Stromal cell of bone marrow (primary cell): ENCODE data around the gene CENPN.

Experiments used
- DNase-seq: peaks from one replicate; pipeline ENCODE4 v3.0.0-alpha.2; 2012; ENCODE audit warnings: low read depth

CENPN gene

DNA sequence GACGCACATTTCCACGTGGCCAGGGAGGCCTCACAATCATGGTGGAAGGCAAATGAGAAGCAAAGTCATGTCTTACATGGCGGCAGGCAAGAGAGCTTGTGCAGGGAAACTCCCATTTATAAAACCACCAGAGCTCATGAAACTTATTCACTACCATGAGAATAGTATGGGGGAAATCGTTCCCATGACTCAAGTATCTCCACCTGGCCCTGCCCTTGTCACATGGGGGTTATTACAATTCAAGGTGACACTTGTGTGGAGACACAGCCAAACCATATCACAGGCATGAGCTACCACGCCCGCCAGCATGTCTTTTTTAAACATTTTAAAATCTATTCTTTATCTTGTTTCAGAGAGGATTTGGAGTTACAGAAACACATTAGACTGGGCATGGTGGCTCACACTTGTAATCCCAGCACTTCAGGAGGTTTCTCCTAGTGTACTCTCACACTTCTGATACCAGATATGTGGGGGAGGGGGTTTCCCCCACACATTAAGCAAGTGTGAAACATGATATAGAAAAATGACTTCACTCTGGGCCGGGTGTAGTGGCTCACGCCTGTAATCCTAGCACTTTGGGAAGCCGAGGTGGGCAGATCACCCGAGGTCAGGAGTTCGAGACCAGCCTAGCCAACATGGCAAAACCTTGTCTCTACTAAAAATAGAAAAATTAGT, 23.1 kb downstream of the CENPN start:
- DNase-seq, result no peak

DNA sequence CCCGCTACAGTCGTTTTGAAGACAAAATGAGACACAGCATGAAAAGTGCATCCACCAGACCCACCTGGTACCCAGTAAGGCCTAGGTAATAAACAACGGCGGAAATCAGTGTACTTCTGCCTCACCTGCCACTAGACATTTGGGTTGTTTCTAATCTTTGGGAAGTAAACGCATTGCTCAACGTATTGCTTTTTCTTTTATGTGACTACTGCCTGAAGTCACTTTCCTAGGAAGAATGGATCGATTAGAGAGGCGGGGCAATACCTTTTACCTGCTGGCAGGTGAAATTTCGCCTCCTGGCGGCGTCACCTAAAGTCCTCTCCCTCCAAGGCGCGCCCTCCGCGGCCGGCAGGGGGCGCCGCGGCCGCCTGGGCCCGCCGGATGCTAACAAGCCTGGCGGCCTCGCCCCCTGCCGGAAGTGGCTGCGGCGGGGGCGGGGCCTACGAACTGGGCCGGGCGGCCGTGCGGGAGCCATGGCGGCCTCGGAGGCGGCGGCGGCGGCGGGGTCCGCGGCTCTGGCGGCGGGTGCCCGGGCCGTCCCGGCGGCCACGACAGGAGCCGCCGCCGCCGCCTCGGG, 28.5 kb downstream of the CENPN start, which contains the start of gene ATMIN:
Gene ATMIN, plus strand, starts transcription at position 445 of the 577 bp plus-strand sequence. Its CDS starts 29 bp downstream, at position 474.
- peak; percentile 77 for DNase-seq

- DNase-seq, result peak; percentile 11
Observed at GRCh38 chr16:81035975-81036750, 29.1 kb downstream of the CENPN start.

- DNase-seq, result no peak
Observed at GRCh38 chr16:81036751-81037350, 29.8 kb downstream of the CENPN start.

DNA sequence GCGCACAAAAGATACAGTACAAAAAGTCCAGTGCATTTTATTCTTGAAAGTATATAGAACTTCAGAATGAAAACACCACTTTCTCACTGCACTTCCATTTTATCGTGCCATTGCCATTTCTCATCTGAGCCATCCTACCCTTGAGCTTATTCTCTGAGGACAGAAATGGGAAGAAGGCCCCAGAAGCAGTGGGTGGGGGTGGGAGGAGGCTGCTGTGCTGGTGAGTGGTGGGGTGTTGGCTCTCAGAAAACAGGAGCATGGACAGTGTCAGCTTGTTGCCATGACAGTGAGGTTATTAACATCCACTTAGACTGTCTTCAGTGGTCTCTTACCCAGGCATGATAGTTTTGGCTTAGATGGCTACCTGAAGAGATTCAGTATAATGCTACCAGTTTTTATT, 33.1 kb downstream of the CENPN start:
- no peak for DNase-seq

DNA sequence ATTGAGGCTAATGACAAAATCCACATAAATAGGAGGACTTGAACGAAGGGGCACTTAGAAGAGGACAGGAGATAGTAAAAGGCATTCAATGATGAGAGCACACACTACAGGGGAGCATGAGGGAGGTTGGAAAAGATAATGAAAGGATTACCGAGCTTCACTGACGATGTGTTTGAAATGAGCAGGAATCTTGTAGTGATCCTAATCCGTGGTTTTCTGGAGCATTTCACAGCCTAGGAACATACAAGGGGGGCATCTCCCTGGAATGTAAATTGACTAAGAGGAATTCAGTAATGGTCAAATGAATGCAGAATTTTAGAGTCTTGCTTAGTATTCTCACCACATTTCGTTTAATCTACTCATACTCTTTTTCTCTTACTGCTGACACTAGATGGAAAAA, 33.8 kb downstream of the CENPN start:
- no peak for DNase-seq

- no peak for DNase-seq
Observed at GRCh38 chr16:81041696-81042095, 34.7 kb downstream of the CENPN start.

DNA sequence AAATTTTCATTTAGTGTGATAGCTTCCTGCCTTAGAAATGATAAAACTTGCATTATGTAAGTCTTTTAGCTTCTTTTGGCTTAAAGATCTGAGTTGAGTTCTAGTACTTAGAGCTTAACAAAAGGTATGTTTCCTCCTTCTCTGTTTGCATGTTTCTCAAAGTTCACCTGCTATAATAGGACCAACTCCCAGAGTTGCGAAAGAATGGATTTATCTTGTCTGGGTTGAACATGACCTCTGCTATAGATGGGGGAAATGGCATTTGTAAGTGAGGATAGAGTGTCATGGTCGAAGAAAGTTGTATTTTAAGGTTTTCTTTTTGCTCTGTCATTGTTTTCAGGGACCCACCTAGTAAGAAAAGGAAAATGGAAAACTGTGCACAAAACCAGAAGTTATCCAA, 35.8 kb downstream of the CENPN start:
- no peak for DNase-seq

DNA sequence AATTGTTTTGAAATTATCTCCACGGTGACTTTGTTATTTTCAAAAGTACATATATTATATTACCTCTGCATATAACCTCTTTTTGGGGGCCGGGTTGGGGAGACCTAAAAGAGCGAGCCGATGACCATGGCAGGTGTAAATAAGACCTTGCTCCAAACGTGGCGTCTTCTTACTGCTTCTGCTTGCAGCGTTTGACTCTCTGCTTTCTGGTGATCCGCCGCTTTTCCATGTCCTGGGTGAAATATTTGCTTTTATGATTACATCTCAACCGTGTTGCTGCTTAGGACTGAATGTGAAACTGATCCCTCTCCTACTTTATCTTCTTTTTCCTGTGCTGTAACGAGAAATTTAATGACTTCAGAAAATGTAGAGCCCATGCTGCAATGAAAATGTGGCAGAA, 46.7 kb downstream of the CENPN start:
- no peak for DNase-seq

DNA sequence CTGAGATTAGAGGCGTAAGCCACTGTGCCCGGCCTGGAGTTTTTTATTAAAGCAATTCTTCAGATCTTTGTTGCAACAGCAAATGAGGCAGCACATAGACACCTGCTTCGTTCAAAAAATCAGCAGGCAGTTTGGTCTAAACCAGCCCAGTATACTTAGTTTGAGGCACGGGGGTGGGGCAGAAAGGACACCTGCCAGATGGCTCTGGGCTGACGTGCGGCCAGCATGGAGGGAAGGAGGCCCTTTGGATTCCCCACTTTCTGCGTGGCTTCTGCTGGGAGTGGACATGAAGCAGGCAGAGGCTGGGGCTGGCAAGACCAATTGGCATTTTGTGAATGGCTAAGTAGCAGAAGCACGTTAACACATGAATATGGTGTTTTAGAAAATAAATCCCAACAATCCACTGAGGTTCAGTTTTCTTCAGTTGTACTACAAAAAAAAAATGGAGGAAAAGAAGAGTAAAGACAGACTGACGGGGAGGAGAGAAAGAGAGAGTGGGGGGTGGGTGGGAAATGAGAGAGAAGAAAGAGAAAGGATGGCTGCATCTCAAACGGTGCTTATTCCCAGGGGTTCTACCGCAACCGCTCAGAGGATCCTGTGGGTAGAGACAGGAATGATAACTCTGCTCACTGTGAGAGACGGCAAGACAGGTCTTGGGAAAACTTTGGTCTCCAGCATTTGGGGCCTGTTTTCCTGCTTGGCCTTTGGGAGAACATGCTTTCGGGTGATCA, 53.7 kb downstream of the CENPN start:
- no peak for DNase-seq

- DNase-seq, result no peak
Observed at GRCh38 chr16:81061307-81061640, 54.3 kb downstream of the CENPN start.

DNA sequence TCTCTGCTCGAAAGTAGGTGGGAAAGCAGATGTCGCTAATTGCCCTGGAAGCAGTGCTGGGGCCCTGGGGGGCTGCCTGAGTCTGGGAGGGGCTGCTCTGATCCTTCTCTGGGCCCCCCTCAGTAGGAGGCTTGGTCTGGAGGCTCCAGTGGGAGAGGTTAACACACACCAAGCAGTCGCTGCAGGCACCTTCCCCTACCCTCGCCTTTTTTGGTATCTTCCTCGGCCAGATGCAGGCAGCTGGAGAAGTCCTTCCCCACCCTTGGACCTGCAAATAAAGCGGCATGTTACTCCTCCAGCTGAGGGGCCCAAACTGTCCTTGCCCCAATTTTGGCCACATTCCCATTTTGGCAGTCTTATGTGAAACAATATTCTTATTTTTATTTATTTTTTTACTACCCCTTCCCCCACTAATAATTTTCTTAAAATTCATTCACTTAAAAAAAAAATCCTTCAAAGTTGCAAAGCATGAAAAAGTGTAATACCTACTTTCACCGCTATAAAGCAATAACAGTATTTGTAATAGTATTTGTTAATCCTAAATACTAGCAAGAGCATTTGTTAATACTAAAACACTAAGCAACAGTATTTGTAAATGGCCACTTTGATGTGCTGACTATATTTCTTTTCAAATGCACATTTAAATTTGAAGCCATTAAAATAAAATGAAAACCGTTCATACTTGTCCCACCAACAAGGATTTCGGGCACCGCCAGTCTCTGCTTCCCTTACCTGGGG, 55.0 kb downstream of the CENPN start:
- DNase-seq, result no peak

DNA sequence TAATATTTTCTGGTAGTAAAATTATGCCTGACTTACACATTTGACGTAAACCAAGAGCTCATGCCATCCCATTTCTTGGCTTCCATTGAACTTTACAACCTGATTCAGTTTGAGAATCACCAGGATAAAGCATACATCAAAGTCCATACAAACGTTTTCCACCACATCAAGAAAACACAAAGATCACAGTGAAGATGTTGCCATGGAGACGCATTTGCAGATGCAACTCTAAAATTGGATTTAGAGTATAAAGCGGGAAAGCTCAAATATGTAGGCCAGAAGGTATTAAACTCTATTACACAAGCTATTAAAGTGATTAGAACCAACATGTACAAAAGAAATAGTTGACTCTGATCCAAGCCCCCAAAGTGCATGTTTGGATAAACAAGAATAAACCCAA, 59.7 kb downstream of the CENPN start:
- DNase-seq, result no peak

DNA sequence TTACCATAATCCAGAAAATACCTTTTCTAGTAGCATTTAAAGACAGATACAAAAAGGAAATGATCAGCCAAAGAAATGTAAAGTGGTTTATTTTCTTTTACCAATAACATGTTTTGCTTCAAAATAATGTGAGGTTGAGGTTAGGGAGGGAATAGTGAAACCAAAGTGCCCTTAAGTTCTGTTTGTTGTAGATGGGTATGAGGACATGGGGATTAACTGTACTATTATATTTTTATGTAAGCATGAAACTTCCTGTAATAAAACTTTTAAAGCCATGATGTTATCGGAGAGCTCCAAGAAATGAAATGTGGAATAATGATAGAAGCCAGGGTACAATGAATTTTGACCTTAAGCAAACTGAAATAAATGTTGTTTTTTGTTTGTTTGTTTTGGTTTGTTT, 60.2 kb downstream of the CENPN start:
- no peak for DNase-seq

DNA sequence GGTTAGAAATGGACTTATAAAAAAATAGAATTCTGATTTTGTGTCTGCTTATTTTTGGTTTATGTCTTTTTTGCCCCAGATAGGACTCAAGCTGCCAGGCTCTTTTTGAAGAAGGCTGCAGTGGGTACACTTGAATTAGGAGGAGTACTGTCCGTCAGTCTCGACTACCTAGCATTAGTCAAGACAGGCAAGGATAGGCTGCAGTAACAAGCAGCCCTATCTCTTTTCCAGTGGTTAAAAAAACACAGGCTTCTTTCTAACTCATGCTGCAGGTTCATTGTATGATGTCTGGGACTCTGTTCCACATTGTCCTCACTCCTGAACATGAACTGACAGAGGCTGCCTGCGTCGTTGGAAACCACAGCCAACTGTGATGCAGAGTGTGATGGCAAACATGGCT, 62.0 kb downstream of the CENPN start:
- DNase-seq, result no peak

DNA sequence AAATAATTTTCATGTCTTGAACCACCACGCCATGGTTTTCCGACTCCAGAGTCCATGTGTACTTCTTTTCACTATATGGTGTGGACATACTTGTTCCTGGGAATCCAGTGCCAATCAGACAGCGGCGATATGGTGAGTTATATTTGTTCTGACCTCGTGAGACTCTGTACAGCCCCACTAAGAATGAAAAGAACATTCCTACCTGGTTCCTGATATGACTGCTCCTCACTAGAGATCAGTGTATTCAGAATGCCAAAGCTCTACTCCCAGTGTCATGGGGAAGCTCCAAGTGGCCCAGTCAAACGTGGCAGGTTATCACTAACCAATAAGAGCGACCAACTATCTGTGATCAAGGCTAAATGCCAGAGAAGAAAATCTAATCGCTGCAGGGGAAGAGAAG, 64.0 kb downstream of the CENPN start:
- no peak for DNase-seq

- no peak for DNase-seq
Observed at GRCh38 chr16:81071805-81072204, 64.8 kb downstream of the CENPN start.

DNA sequence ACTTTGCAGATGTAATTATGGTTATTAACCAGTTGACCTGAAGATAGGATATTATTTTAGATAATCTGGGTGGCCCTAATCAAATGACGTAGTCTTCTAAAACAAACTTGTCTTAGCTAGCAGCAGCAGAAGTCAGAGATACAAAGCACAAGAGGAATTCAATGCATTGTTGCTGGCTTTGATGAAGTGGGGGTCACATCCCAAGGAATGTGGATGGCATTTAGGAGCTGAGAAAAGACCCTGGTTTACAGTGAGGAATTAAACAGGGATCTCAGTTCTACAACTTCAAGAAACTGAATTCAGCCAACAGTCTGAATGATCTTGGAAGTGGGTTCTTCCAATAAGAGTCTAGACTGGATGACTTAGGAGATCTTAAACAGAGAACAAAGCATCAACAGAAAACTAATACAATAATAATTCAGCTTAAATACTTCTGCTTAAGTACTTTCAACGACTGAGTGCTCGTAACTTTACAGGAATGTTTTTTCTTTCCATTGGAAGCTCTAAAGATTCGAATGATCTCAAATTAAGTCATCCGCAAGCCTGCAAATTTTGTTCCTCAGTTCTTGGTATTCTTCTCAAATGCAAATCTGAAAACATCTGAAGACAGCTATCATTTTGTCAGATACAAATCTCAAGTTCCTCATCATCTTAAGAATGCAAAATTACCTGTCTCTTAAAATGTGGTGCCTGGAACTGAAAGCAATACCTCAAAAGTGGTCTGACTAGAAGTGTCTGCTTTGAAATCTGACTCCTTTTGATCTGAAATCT, 66.7 kb downstream of the CENPN start:
- DNase-seq, result no peak

DNA sequence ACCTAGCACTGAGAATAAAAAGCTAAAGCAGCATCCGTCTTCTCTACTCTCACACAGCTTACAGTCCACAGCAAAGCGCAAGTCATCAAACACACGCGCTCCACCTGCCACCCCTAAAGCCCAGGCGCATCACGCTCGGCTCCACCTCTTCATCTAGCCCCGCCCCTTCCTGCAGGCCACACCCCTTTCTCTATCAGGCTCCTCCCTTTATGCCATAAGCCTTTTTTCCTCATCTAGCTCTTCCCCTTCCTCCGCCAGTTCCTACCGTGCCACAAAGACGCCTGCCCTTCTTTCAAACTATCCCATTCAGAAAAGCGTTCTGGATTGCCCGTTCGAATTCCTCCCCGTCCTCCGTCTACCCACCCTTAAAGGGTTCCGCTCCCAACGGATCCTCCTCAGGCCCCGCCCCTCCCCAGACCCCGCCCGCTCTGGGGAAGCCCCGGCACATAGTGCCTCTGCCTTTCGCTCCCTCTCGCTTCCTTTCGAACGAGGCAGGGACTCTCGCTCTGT, 69.6 kb downstream of the CENPN start:
- peak; percentile 61 for DNase-seq

GRCh38 chr16:81077076-81077940, 70.3 kb downstream of the CENPN start, which contains the start of gene C16orf46:
C16orf46 (minus strand) TSS chr16:81077238; CDS start chr16:81063955, 13,283 bp downstream.
- DNase-seq, result peak; percentile 91
